Activated CD4-positive, alpha-beta T cell treated with anti-CD3 and anti-CD28 coated beads, Interleukin-2, Interleukin-6, amounts not matched to agents 100 ng/mL and 50 ng/mL, durations not matched to agents 16 hours and 8 hours (primary cell): ENCODE measurements around the gene UBR4.

Source experiments
- DNase-seq: peaks from one replicate; pipeline ENCODE4 v3.0.0-alpha.2; 2020

UBR4 gene

DNA sequence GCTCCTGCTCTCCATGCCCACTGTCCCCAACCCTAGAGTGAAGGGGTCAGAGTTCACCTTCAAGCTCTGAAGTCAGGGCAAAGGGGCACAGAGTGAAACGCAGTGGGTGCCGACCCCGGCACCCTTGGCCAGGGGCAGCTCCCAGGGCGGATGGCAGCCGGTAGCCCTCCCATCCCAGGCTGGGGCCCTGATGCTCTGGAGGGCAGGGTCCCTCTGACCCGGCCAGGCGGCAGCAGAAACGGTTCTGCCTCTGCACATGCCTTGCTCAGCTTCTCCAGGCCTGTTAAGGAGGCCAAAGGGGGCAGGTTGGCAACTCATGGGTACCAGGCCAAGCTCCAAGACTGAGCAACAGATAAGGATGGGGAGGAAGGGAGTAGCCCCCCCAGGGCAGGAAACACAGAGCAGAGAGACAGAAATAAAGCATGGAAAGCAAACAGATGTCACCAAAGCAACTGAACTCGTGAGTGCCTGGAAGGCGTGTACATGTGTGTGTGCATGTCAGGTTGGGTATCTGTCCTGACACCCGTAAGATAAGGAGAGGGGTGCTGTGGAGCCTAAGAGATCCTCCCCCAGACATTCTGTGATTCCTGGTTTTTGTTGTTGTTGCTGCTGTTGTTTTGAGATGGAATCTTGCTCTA, 141.3 kb downstream of the UBR4 start:
- DNase-seq, result no peak

DNA sequence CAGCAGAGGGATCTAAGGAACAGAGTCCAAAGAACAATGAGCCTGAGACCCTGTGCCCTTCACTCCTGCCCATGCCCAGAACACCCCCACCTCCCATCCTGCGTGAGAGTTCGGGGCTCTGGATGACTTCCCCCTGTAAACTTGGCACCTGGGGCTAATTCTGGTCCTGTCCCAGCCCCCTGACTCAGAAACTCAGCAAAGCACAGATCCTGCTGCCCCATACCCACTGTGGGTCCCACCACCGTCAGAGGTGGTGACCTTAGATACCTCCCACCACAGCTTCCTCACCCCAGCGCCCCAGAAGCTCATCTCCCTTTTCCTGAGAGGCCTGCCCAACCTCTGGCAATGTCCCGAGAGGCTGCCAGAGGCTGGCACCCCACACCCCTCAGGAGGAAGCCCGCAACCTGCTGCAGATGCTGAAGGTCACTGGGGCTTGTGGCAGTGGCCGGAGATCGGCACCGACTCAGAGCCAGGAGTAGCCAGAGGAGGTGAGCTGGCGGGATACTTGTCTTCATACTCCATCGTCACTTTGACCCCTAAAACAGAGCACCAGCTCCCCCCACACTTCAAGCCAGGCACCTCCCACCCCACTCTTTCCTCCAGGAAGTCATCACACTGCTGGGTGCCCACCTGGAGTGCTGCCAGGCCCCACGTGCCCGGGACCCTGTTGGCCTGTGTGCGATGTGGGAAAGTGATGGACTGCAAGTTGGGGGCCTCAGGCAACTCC, 142.0 kb downstream of the UBR4 start:
- DNase-seq, result no peak

DNA sequence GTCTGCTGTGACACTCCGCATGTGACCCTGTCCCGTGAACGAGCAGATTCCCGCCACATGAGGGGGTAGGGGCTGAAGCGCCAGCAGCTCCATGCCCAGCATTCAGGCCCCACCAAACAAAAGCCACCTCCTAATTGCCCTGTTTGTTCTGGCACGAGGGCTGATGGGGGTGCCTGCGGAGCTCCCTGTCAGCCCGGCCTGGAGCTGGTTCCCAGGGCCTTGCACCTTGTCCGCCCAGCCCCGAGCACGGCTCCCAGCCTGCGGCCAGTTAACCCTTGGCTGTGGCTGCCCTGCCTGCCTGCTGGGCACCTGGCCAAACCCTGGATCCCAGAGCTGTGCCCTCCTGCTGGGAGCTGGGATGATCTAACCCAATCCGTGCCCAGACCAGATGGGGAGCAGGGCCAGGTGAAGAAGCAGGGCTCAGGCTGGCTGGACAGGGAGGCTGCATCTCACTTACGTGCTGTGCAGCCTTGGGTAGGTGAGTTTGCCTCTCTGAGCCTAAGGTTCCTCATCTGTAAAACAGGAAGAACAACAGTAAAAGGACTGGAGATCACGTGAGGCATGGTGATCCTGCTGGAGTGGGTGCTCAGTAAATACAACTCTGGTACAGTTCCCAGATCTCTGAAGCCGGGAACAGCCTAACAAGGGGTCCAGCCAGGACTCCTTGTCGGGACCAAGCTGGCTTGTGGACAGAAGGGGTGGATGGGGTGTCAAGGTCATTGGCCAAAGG, 142.7 kb downstream of the UBR4 start:
- no peak for DNase-seq

DNA sequence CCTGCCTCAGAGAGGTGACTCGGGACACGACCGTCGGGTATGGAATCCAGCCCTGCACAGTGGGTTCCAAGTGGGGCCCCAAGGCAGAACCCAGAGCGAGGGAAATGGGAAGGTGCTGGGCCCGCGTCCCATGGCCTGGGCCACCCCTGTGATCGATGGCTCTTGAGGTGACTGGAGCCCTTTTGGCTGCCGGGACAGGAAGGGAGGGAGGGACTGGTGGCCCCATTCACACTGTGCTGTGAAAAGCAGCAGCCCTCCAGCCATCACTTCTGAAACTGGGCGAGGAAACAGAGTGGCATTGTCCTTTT, 143.2 kb downstream of the UBR4 start:
- no peak for DNase-seq

DNA sequence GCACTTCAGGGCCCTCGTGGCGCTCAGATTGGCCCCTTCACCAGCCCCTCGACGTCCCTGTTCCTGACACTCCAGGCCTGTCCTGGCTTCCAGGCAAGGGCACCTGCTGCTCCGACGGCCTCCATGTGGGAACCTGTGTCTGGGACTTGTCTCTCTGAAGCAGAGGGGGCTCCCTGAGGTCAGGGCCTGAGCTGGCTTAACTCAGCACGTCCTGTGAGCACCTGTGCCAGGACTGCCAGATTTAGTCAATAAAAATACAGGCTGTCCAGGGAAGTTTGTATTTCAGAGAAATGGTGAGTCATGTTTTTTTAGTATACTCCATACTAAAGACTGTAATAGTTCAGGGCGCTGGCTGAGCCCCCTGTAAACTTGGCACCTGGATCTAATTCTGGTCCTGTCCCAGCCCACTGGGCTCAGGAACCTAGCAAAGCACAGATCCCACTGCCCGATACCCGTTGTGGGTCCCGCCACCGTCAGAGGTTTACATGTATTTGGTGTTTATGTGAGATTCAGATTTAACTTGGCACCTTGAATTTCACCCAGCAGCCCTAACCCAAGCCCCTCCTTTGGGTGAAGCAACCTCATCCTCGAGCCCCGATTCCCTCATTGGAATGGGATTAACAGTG, 143.7 kb downstream of the UBR4 start:
- DNase-seq, result no peak

DNA sequence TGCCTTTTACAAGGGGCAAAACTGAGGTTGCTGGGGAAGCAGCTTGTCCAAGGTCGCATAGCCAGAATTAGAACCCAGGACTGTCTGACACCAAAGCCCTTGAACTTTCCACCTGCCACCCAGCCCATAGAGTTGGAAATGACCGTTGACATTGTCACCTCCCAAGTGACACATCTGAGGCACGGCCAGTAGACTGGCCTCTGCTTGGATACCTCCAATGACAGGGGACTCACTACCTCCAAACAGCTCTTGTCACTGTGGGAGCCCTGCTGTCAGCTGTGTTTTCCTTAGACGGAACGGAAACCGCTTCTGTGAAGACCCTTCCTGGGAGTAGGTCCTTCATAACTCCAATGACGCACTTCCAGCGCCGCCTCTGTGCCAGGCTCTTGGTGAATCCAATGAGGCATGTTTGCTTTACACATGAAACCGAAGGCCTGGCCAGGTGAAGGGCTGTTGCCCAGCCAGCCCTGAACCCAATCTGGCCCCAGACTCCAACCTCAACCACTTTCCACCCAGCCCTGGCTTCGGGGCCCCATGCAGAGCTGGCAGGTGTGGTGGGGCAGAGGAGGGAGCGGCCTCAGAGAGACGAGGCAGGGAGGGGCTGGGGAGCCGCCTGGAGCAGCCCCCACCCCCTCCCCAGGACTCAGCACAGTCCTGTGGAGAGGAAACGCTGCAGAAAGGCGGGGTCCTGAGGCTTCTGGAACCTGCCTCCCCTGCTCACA, 144.4 kb downstream of the UBR4 start:
- no peak for DNase-seq

DNA sequence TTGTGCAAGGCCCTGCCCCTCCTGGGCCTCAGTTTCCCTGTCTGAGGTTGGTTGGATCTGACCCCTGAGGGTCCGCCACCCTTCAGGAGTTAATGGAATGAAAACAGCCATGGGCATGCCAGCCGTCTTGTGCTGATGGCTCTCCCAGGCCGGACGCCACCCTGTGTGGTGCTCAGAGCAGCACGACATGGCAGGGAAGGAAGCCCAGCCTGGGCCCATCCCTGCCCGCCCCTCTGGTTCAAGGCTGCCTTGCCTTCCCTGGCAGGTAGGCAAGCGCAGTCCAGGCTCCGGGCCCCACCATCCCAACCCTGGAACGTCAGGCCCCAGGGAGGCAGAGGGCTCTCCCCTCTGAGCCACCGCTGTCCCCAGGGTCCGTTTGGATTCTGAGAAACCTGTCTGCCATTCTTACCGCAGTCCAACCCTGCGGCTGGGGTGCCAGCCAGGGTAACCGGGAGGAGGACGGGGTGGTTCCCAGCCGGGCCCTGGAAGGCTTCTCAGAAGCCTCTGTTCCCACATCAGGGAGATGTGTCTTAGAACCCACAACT, 145.1 kb downstream of the UBR4 start:
- no peak for DNase-seq

DNA sequence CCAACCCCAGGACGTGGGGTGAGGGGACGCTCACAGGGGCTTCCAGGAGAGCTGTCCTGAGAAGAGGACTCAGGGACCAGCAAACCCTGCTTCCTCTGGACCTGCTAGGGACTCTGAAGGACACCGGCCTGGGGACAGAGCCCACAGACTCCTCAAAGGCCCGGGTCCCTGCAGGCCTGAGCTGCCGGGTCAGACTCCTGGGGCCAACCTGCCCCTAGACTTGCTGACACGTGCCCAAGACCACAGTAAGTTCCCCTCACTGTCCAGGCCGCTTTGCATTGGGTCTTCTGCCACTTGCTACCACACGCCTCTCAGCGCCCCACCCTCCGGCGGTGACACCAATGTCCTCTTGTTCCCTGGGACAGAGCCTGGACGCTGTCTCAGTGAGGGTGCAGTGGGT, 146.9 kb downstream of the UBR4 start:
- no peak for DNase-seq

DNA sequence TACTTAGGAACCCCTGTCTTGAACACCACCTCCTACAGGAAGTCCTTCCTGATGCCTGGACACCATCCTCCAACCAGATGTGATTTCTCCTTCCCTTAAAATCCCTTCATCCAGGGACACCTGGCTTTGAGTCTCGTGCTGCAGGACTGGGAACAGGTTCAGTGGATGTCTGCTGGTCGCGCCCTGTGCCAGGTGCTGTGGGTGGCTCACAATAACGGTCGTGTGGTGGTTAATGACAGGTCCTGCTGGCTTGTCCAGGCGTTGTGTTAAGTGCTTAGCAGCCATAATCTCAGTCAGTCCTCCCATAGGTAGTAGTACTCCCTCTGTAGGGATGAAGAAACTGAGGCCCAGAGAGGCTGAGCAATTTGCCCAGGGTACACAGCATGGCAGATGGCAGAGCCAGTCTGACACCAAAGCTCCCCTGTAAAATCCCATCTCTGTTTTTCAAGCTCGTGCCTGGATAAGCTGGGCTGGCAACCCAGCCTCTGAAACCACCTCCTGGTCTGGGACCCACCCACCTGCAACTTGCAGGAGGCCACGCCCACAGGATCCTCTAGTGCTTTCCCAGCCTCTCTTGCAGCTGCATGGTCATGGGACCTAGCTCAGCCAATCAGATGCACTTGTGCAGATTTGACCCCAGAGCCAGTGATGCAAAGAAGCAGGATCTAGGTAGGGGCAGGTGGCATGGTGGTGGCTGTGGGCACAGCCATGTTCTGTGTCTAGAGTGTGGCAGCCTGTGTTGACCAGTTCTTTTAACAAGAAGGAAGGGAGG, 147.6 kb downstream of the UBR4 start:
- no peak for DNase-seq

DNA sequence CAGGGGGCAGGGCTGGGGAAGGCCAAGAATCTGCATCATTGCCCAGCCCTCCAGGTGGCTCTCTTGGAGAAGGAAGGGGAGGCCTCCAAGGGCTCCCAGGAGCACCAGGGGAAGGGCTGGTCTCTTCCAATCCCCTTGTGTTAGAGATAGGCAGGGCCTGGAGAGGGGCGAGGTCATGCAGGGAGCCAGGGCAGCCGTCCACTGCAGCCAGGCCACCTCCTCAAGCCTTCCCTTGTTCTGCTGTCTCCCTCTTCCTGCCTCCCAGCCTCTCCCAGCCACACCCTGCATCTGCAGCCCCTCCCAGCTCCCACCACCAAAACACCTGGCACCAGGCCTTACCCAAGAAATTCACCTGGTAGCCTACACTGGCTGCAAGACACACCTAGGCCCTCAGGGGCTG, 148.3 kb downstream of the UBR4 start:
- DNase-seq, result no peak

DNA sequence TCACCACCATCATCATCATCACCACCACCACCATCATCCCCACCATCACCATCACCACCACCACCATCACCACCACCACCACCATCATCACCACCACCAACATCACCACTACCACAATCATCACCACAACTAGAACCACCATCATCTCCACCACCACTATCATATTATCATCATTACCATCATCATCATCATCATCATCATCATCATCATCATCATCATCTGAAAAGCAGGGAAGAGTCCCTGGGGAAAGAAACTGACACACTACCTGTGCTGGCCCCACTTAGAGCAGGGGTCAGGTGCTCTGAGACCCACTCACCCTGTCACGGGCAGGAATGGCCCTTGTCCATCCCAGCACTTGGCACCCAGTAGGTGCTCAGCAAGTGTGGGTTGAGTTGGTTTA, 148.7 kb downstream of the UBR4 start:
- no peak for DNase-seq

DNA sequence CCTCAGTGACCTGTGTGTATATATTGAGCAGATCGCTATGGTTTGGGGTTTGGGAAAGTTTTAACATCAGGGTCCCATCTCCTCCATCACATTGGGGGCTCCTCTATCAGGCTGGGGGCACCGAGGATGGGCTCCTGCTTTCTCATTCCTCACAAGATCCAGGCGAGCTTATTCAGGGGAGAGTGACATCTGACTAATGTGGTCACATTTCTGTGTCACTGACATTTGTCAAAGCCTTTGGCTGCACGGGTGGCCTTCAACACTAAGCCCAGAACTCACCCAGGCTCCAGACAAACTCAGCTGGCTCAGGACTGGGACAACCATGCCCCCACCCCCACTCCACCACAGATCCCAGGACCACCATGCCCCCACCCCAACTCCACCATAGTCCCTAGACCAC, 150.3 kb downstream of the UBR4 start:
- DNase-seq, result no peak

DNA sequence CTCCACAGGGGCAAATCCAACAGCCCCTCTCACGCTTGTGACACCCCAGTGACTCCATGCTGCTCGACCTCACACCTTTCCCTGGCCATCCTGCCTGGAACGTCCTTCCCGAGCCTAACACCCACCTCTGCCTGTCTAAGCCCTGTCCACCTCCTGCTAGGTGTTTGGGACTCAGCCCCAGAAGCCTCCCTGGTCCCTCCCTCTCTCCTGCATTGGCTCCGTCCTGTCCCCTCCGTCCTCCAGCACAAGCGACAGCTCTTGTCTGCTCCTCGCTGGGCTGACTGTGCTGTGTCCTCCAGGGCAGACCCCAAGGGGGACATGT, 151.6 kb downstream of the UBR4 start:
- no peak for DNase-seq

DNA sequence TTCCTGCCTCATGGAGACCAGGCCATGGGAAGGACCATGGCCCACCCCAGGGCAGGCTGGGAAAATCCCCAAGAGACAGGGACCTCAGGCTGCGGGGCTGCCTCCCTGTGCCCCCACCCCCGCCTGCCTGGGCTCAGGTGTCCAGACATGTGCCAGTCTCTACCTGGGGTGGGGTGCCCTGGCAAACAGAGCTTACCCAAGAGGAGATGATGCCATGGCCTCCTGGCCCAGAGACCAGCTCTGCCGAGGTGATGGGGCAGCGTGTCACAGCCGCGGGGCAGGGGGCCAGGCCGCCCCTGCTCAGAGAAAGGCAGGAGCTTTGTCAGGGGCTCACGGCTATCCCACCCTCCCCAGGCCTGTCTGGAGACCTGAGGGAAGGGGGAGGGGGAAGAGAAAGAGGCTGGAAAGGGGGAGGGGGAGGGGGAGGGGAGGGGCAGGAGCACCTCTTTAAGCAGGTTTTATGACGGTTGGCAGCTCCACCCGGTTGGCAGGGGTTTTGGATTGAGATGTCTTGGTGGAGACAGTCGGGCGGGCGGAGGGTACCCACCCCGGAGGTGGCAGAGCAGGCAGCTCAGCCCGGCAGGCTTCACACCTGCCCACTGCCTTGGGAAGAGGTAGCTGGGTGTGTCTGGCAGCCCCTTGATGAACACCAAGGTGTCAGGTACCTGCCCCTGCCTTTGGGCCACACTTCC, 152.1 kb downstream of the UBR4 start:
- DNase-seq, result no peak

DNA sequence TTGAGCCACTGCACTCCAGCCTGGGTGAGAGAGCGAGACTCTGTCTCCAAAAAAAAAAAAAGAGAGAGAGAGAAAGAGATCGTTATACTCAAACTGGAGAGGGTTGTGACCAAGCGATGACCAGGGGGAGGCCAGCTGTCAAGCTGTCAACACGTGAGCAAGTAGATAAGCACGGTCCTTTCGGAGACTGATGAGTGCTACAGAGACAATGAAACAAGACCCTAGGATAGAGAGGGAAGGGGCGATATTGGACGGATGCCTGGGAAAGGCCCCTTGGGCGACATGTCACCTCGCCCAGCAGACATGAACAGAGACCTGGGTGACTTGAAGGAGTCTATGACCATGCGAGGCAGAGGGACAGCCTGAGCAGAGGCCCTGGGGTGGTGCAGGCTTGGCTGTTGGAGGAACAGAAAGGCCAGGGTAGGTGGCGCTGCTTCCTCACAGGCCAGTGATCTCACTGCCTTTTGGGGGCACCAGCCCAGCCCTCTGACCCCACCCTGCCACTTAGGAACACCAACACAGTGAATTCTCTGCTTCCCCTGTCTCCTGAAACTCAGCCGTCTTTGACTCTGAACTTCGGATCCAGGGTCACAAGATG, 152.8 kb downstream of the UBR4 start:
- no peak for DNase-seq

DNA sequence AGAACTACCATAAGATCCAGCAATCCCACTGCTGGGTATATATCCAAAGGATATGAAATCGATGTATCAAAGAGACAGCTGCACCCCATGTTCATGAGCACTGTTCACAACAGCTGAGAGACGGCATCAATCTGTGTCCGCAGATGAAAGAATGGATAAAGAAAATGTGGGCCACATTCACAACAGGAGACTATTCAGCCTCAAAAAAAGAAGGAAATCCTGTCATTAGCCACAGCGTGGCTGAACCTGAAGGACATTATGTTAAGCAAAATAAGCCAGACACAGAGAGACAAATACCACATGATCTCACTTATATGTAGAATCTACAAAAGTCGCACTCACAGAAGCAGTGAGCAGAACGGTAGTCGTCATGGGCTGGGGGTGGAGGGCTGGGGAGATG, 154.4 kb downstream of the UBR4 start:
- DNase-seq, result no peak

DNA sequence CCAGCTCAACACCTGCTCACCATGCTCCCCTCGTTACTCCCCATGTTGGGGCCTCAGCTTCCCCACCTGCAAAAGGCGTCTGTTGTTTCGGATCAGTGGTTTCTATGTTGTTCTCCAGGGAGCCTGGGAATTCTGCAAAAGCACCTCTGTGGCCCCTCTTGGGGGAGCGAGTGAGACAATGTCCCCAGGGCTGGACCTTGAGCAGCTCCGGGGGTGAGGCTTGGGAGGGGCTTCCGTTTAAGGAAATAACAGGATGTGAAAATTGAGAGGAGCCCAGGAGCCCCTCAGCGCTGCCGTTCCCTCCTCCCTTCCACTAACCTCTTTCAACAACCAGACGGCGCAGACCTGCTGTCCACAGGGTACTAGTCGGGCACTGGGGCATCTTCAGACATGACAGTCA, 155.1 kb downstream of the UBR4 start:
- DNase-seq, result no peak

DNA sequence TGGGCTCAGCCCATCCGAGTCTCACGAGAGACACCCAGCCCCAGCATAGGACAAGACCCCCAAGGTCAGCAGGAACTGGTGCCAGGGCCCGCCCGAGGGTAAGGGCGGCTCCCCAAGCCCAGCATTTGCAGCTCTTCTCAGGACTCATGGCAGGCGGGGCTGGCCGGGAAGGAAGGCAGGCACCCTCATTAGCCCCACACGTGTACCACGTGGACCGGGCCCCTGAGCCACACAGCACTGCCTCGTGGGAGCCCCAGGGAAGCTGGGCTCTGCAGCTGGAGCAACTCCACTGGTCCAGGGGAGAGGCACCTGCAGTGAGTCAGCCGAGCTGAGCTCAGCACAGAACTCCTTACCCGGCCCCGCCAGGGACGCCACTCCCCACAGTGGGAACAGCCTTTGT, 155.8 kb downstream of the UBR4 start:
- DNase-seq, result no peak

DNA sequence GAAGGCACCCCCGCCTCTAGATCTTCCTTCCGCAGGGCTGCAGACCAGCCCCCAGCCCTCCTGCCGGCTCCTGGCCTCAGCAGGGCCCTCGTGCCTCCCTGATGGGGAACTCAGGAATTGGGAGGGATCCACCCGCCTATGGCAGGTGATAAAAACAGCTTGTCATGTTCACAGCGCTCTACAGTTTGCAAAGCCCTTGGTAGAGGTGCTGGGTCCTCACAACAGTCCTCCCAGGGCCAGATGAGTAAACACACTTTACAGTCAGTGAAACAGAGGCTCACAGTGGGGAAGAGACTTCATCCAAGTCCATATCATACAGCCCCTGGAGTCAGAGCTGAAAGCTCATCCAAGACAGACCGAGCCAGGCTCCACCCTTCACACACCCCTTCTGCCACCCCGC, 156.6 kb downstream of the UBR4 start:
- DNase-seq, result no peak

DNA sequence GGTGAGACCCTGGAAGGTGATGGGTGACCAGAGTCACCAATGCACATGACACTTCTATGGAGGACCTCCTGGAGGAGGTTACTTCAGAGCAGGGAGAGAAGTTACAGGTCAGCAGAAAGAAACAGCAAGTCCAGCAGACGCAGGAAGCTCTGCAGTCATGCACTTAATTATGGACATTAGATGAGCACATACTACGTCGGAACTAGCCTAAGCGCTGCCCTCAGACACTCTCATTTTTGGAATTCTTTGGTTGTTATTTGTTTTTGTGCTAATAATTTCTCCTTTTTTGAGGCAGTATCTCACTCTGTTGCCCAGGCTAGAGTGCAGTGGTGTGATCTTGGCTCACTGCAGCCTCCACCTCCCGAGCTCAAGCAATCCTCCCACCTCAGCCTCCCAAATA, 160.3 kb downstream of the UBR4 start:
- DNase-seq, result no peak

DNA sequence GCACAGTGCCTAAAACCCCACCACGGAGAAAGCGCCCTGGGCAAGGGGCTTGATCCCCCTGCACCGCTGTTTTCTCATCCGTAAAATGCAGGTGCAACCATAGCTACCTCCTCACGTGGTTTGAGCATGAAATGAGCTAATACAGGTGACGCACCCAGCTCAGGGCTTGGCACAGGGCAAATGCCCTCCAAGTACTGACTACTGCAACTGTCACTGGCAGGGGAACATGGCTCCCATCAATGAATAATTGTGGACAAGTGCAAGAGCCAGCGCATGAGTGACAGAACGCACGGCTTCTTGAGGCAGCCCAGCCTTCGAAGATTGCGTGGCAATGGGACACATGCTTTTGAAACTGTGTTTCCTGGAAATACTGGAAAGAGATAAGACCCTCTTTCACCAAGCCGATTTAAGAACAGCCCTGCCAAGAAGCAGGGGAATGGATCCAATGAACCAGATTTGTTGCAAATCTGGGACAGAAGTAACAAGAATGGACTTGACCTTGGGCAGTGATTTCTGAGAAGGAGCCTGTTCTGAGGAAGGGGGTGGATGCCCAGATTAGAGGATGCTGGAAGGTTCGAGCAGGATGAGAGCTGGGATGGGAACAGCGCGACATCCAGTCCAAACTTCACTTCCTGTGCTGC, 160.8 kb downstream of the UBR4 start:
- DNase-seq, result no peak
